GM12878 (cell line): ENCODE data around the gene AMY2A. TPM values are rescaled to one million over a fixed set of nuclear protein-coding genes. Genes with fewer than 3 reads are reported as not detected.

Experiments
- ATAC-seq: fragments of 200-7000 bp; cut with Tn5 transposase; 3 replicates; pipeline ENCODE4 v1.9.1; 2020; ENCODE audit warnings: mild to moderate bottlenecking, moderate library complexity
- BruUV-seq: library from RNA; stranded (reverse); fragments of 400-500 nt; replicated peaks from 2 replicates; lab custom pipeline; 2021; lab: Mats Ljungman, UMichigan
- CTCF ChIA-PET: fragments of 300-600 bp; sonication (Branson Sonifier 250); formaldehyde crosslinking; extraction: SDS; loops from one replicate; lab custom pipeline; 2021; ENCODE audit warnings: inconsistent platforms; lab: Yijun Ruan, JAX
- POLR2A ChIA-PET: fragments of 350-600 bp; formaldehyde crosslinking; extraction: SDS; loops from one replicate; lab custom pipeline; 2021; ENCODE audit warnings: inconsistent platforms; lab: Charles Lee
- RAD21 ChIA-PET: fragments of 300-600 bp; sonication (Branson Sonifier 250); formaldehyde crosslinking; loops from one replicate; lab custom pipeline; 2023; ENCODE audit warnings: antibody characterized with exemption; ENCODE audit not compliant: unreplicated experiment; lab: Charles Lee
- SMC1A ChIA-PET: fragments of 300-600 bp; sonication (Branson Sonifier 250); formaldehyde crosslinking; loops from one replicate; lab custom pipeline; 2023; ENCODE audit not compliant: unreplicated experiment, uncharacterized antibody; lab: Charles Lee
- DNase-seq: peaks from one replicate; pipeline ENCODE4 v3.0.0-alpha.2; 2011; ENCODE audit warnings: low read depth, low spot score
- FAIRE-seq: peaks from 3 replicates; lab custom pipeline; 2011; peaks lifted over from hg19 to GRCh38; lab: Jason Lieb, UNC
- H2AFZ ChIP-seq: 2 replicates; pipeline ENCODE4 v1.6.0; 2011; ENCODE audit warnings: low read depth, low read length, control low read depth; ENCODE audit not compliant: control insufficient read depth
- H3K27ac ChIP-seq: 2 replicates; pipeline ENCODE4 v1.5.1; 2011; ENCODE audit warnings: control low read depth; ENCODE audit not compliant: control insufficient read depth, insufficient read depth
- H3K27me3 ChIP-seq, 2 experiments: replicated peaks in 1 of 2; 2 replicates each; pipeline versions ENCODE4 v1.6.0 to v1.6.1; 2011; ENCODE audit warnings: low read length in 1 of 2; ENCODE audit not compliant: control insufficient read depth in 2 of 2, insufficient read depth in 2 of 2
- H3K36me3 ChIP-seq, 2 experiments: 2 replicates each; pipeline ENCODE4 v1.5.1; 2011; ENCODE audit warnings: low read length in 1 of 2; ENCODE audit not compliant: control insufficient read depth in 2 of 2, insufficient read depth in 2 of 2
- H3K4me1 ChIP-seq: 2 replicates; pipeline ENCODE4 v1.6.1; 2011; ENCODE audit warnings: mild to moderate bottlenecking, low read length, moderate library complexity, mixed read lengths; ENCODE audit not compliant: control insufficient read depth, insufficient read depth
- H3K4me2 ChIP-seq: 2 replicates; pipeline ENCODE4 v1.6.0; 2011; ENCODE audit warnings: control low read depth; ENCODE audit not compliant: control insufficient read depth, insufficient read depth
- H3K4me3 ChIP-seq: fragments of 200-600 bp; sonication (generic); 2 replicates; pipeline ENCODE4 v1.5.1; 2016
- H3K79me2 ChIP-seq: 2 replicates; pipeline ENCODE4 v1.6.0; 2011; ENCODE audit warnings: low read length; ENCODE audit not compliant: control insufficient read depth, insufficient read depth
- H3K9ac ChIP-seq: 2 replicates; pipeline ENCODE4 v1.8.0; 2011; ENCODE audit warnings: low read length, control low read depth, mixed read lengths; ENCODE audit not compliant: control insufficient read depth, insufficient read depth
- H3K9me3 ChIP-seq: replicated peaks from 3 replicates; pipeline ENCODE4 v1.5.1; 2011; ENCODE audit warnings: mild to moderate bottlenecking, low read length; ENCODE audit not compliant: control insufficient read depth, insufficient read depth
- H4K20me1 ChIP-seq: 2 replicates; pipeline ENCODE4 v1.6.0; 2011; ENCODE audit not compliant: control insufficient read depth, insufficient read depth
- BCL11A ChIP-seq: IDR thresholded peaks from 2 replicates; pipeline ENCODE4 v1.6.1; 2011; ENCODE audit warnings: low read depth, low read length
- BHLHE40 ChIP-seq, 2 experiments: fragments of 450-650 bp in 1 of 2; IDR thresholded peaks; 2 replicates each; pipeline ENCODE4 v1.6.1; 2011 to 2017; ENCODE audit warnings: low read depth in 2 of 2, borderline replicate concordance in 1 of 2, improper control_type of control experiment in 1 of 2, low read length in 1 of 2, mild to moderate bottlenecking in 1 of 2
- BMI1 ChIP-seq: fragments of 450-650 bp; IDR thresholded peaks from 2 replicates; pipeline ENCODE4 v1.6.1; 2016; ENCODE audit warnings: mild to moderate bottlenecking, moderate library complexity, borderline replicate concordance
- CEBPB ChIP-seq, 2 experiments: fragments of 150-350 bp in 1 of 2; IDR thresholded peaks; 2 replicates each; pipeline ENCODE4 v1.6.1; 2012 to 2014; ENCODE audit warnings: low read depth in 2 of 2, low read length in 2 of 2, borderline replicate concordance in 1 of 2, inconsistent platforms in 1 of 2
- JUNB ChIP-seq: IDR thresholded peaks from 2 replicates; pipeline ENCODE4 v1.6.1; 2016; ENCODE audit warnings: antibody characterized with exemption, mild to moderate bottlenecking
- MEF2A ChIP-seq: IDR thresholded peaks from 2 replicates; pipeline ENCODE4 v1.6.1; 2011; ENCODE audit warnings: low read depth, mild to moderate bottlenecking, low read length, moderate library complexity; ENCODE audit not compliant: insufficient read depth
- MEF2B ChIP-seq: fragments of 450-650 bp; IDR thresholded peaks from 2 replicates; pipeline ENCODE4 v1.6.1; 2018; ENCODE audit warnings: mild to moderate bottlenecking, moderate library complexity; ENCODE audit not compliant: partially characterized antibody, poor library complexity, severe bottlenecking
- MXI1 ChIP-seq: fragments of 150-350 bp; IDR thresholded peaks from 2 replicates; pipeline ENCODE4 v1.6.1; 2011; ENCODE audit warnings: low read depth, mild to moderate bottlenecking, inconsistent platforms, low read length, improper control_type of control experiment
- MYC ChIP-seq: IDR thresholded peaks from 2 replicates; pipeline ENCODE4 v1.6.1; 2011; ENCODE audit warnings: mild to moderate bottlenecking, low read length, moderate library complexity, inconsistent platforms; ENCODE audit not compliant: insufficient read depth, insufficient replicate concordance, insufficient read length, severe bottlenecking
- NBN ChIP-seq: fragments of 450-650 bp; IDR thresholded peaks from 2 replicates; pipeline ENCODE4 v1.6.1; 2016
- NFIC ChIP-seq: IDR thresholded peaks from 2 replicates; pipeline ENCODE4 v1.6.1; 2012; ENCODE audit warnings: low read depth, mild to moderate bottlenecking, inconsistent platforms, low read length, moderate library complexity
- NR2C1 ChIP-seq: fragments of 450-650 bp; IDR thresholded peaks from 2 replicates; pipeline ENCODE4 v1.6.1; 2017; ENCODE audit warnings: antibody characterized with exemption, mild to moderate bottlenecking, moderate library complexity
- POLR2A ChIP-seq: IDR thresholded peaks from 2 replicates; pipeline ENCODE4 v1.6.1; 2011; ENCODE audit warnings: low read depth, mild to moderate bottlenecking, low read length
- POLR2AphosphoS2 ChIP-seq: IDR thresholded peaks from 2 replicates; pipeline ENCODE4 v1.6.1; 2011; ENCODE audit warnings: low read depth, mild to moderate bottlenecking, low read length, improper control_type of control experiment, moderate library complexity
- RBBP5 ChIP-seq: fragments of 200-600 bp; sonication (generic); conservative IDR thresholded peaks from 2 replicates; pipeline ENCODE4 v1.6.1; 2016
- SIX5 ChIP-seq: IDR thresholded peaks from 2 replicates; pipeline ENCODE4 v1.6.1; 2011; ENCODE audit warnings: mild to moderate bottlenecking, low read depth, low read length, moderate library complexity; ENCODE audit not compliant: severe bottlenecking
- SRF ChIP-seq, 2 experiments: IDR thresholded peaks; 2 replicates each; pipeline ENCODE4 v1.6.1; 2011; ENCODE audit warnings: low read depth in 2 of 2, low read length in 2 of 2, mild to moderate bottlenecking in 1 of 2, moderate library complexity in 1 of 2
- TCF12 ChIP-seq: IDR thresholded peaks from 2 replicates; pipeline ENCODE4 v1.6.1; 2011; ENCODE audit warnings: low read depth, mild to moderate bottlenecking, low read length
- ZNF24 ChIP-seq: fragments of 450-650 bp; IDR thresholded peaks from 2 replicates; pipeline ENCODE4 v1.6.1; 2017; ENCODE audit warnings: antibody characterized with exemption, mild to moderate bottlenecking
- in situ Hi-C: fragments of 300-500 bp; cut with MboI; formaldehyde crosslinking; loops from 9 replicates; pipeline ENCODE4 v1.14.3; 2018; ENCODE audit warnings: mixed read lengths
- intact Hi-C: fragments of 100-400 bp; cut with micrococcal nuclease; formaldehyde crosslinking; loops from one replicate; pipeline ENCODE4 v1.14.2; 2022; ENCODE audit not compliant: unreplicated experiment
- polyA plus RNA-seq, 11 experiments: library from polyadenylated mRNA; depleted of rRNA in 4 of 11; unstranded in 6 of 11; stranded (reverse) in 5 of 11; fragments of >200 nt; fragmentation: Nextera tagmentation in 4 of 11; fragmentation: Illumina TruSeq in 1 of 11; extraction: Ambion mirVana in 4 of 11; extraction: Trizol in 1 of 11; gene quantifications; 1 replicate in 1 of 11; 2 replicates in 10 of 11; pipeline versions ENCODE4 v1.2.1 to v1.2.3, GENCODE V29; 2011 to 2016; ENCODE audit warnings: inconsistent platforms in 2 of 11, missing spikeins in 2 of 11, low read depth in 1 of 11
- total RNA-seq, 4 experiments: library from RNA; depleted of rRNA in 3 of 4; stranded (reverse); fragments of >200 nt in 3 of 4; fragmentation: Illumina TruSeq in 1 of 4; extraction: Trizol in 1 of 4; gene quantifications; 2 replicates each; pipeline versions ENCODE4 v1.2.1 to v1.2.3, GENCODE V29; 2013 to 2021
- TF ChIP-seq, protein P1 (sequence below): fragments of 450-650 bp; formaldehyde crosslinking; IDR thresholded peaks from 2 replicates; pipeline ENCODE4 v1.4.0; 2022; ENCODE audit warnings: mild to moderate bottlenecking, moderate library complexity
- TF ChIP-seq, protein P2 (sequence below): IDR thresholded peaks from 2 replicates; pipeline ENCODE4 v1.6.1; 2011; ENCODE audit warnings: borderline replicate concordance, low read depth, mild to moderate bottlenecking, moderate library complexity, mixed read lengths, low read length; ENCODE audit not compliant: insufficient read depth; ENCODE audit errors: extremely low read length

AMY2A gene
- total and polyA plus RNA-seq, 10 of the 15 experiments (the other 5 are each of a cell fraction or from before 2014, with no cell fraction given), result not detected

DNA sequence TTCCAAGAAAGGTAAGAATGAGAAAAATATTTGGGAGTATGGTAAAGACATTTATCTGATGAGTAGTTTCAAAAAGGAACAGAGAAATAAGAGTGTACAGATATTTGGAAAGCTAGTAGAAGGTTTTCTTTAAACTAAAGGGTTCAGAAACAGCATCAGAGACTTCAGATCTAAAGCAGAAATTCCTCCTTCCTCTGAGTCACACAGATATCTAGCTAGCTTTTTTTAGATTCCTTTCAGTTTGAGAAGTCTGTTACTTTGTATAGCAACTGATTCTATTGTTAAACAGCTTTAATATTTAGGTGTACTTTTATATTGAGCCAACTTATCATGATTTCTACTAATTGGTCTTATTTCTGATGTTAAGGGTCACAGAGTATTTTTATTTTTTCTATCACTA, 41.2 kb upstream of the AMY2A start:
- FAIRE-seq (no peak), ATAC-seq (no peak), DNase-seq (no peak)
- Histone ChIP-seq H3K4me1 (no peaks in the 10 kb centered on the region), H3K79me2 (no peaks in the 10 kb centered on the region), H3K36me3 (no peaks in the 10 kb centered on the region), H2AFZ (no peak overlapping the region), H3K9ac (no peak overlapping the region), H3K4me2 (0 out of 2 replicates have a peak overlapping the region, but pooled peaks have one; percentile 44), H4K20me1 (no peaks in the 10 kb centered on the region), H3K9me3 (no peaks in the 10 kb centered on the region), H3K4me3 (no peak overlapping the region), H3K27me3 (no peaks in the 10 kb centered on the region), H3K27ac (no peak overlapping the region)
- no TSS peak for BruUV-seq
- in situ Hi-C loops, result no loop called here
- SMC1A ChIA-PET, result interaction anchor here (1.0 to 1.6 kb wide), 2 partner anchors 9 to 13 kb away, joined by 3 to 7 read pairs; no protein-coding TSS in a partner anchor
- CTCF ChIA-PET, result interaction anchor here (1.0 to 1.1 kb wide), 2 partner anchors 50 to 115 kb away, joined by 3 to 4 read pairs; no protein-coding TSS in a partner anchor
- RAD21 ChIA-PET, result no interaction called here
- POLR2A ChIA-PET, result no interaction called here
- intact Hi-C loops, result no loop called here
- no peak for TF ChIP-seq MYC
- TF ChIP-seq ZNF24, result no peak
- no peak for TF ChIP-seq SIX5
- no peak for TF ChIP-seq SRF (IDR thresholded peaks at IDR 0.05; ENCODE audit: low read depth in 2 of 2, low read length in 2 of 2)
- peak; percentile 73 for TF ChIP-seq MEF2A
- TF ChIP-seq RBBP5, result no peak
- TF ChIP-seq BHLHE40 (IDR thresholded peaks at IDR 0.05; ENCODE audit: borderline replicate concordance in 1 of 2, low read depth in 2 of 2, low read length in 1 of 2), result no peak
- TF ChIP-seq CEBPB (IDR thresholded peaks at IDR 0.05; ENCODE audit: borderline replicate concordance in 1 of 2, low read depth in 2 of 2, low read length in 2 of 2), result no peak
- TF ChIP-seq MXI1, result no peak
- no peak for TF ChIP-seq BCL11A
- TF ChIP-seq NBN, result no peak
- TF ChIP-seq POLR2AphosphoS2, result no peak
- TF ChIP-seq TCF12, result no peak
- TF ChIP-seq, protein P1, sequence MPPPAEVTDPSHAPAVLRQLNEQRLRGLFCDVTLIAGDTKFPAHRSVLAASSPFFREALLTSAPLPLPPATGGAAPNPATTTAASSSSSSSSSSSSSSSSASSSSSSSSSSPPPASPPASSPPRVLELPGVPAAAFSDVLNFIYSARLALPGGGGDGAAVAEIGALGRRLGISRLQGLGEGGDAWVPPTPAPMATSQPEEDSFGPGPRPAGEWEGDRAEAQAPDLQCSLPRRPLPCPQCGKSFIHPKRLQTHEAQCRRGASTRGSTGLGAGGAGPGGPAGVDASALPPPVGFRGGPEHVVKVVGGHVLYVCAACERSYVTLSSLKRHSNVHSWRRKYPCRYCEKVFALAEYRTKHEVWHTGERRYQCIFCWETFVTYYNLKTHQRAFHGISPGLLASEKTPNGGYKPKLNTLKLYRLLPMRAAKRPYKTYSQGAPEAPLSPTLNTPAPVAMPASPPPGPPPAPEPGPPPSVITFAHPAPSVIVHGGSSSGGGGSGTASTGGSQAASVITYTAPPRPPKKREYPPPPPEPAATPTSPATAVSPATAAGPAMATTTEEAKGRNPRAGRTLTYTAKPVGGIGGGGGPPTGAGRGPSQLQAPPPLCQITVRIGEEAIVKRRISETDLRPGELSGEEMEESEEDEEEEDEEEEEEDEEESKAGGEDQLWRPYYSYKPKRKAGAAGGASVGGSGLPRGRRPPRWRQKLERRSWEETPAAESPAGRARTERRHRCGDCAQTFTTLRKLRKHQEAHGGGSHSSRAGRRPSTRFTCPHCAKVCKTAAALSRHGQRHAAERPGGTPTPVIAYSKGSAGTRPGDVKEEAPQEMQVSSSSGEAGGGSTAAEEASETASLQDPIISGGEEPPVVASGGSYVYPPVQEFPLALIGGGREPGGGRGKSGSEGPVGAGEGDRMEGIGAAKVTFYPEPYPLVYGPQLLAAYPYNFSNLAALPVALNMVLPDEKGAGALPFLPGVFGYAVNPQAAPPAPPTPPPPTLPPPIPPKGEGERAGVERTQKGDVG (CRISPR knock-in tag), result no peak
- no peak for TF ChIP-seq BMI1
- TF ChIP-seq, protein P2, sequence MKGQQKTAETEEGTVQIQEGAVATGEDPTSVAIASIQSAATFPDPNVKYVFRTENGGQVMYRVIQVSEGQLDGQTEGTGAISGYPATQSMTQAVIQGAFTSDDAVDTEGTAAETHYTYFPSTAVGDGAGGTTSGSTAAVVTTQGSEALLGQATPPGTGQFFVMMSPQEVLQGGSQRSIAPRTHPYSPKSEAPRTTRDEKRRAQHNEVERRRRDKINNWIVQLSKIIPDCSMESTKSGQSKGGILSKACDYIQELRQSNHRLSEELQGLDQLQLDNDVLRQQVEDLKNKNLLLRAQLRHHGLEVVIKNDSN, result no peak
- TF ChIP-seq MEF2B, result peak; percentile 21
- no peak for TF ChIP-seq POLR2A
- TF ChIP-seq NR2C1, result no peak
- peak; percentile 59; the same call in 1 of the 2 replicates for TF ChIP-seq NFIC
- peak; percentile 36 for TF ChIP-seq JUNB
